ENCODE results near the gene LIMCH1.
"Not testable (repeated sequence)": the region's sequence is repeated elsewhere in the genome, so short reads cannot be mapped to it uniquely, and the experiment has no call there.

LIMCH1 gene

GRCh38 chr4:41538017-41538733 lies at the start of gene LIMCH1:
Gene LIMCH1, plus strand, starts transcription at chr4:41538157. Its CDS starts 67,839 bp downstream, at chr4:41605996.
- Histone ChIP-seq H3K36me3 (ENCODE audit: control insufficient read depth, insufficient read depth, low read length) (no peaks in the 10 kb centered on the region), H3K27ac (ENCODE audit: low read depth, low read length) (no peak within 1 kb of the TSS), H3K4me3 (ENCODE audit: low read depth, low read length) (no peak within 1 kb of the TSS), H3K4me1 (ENCODE audit: control insufficient read depth, insufficient read depth, low read length) (peaks cover 44% of the 10 kb centered on the region), H3K9ac (ENCODE audit: low read length) (no peak within 1 kb of the TSS), H3K9me3 (ENCODE audit: control insufficient read depth, insufficient read depth, low read depth, low read length) (no peaks in the 10 kb centered on the region), H3K27me3 (ENCODE audit: control insufficient read depth, insufficient read depth, low read length) (no peaks in the 10 kb centered on the region)

- not testable (repeated sequence) for H3K9ac ChIP-seq (ENCODE audit: low read length); H3K9me3 ChIP-seq (ENCODE audit: control insufficient read depth, insufficient read depth, low read depth, low read length); H3K27ac ChIP-seq (ENCODE audit: low read depth, low read length); H3K4me3 ChIP-seq (ENCODE audit: low read depth, low read length); H3K27me3 ChIP-seq (ENCODE audit: control insufficient read depth, insufficient read depth, low read length); H3K4me1 ChIP-seq (ENCODE audit: control insufficient read depth, insufficient read depth, low read length); H3K36me3 ChIP-seq (ENCODE audit: control insufficient read depth, insufficient read depth, low read length)
Measured at GRCh38 chr4:41491081-41491576, 46.8 kb upstream of the LIMCH1 start.

- Histone ChIP-seq H3K9ac (ENCODE audit: low read length) (no peak overlapping the region), H3K36me3 (ENCODE audit: control insufficient read depth, insufficient read depth, low read length) (no peaks in the 10 kb centered on the region), H3K27me3 (ENCODE audit: control insufficient read depth, insufficient read depth, low read length) (no peaks in the 10 kb centered on the region), H3K27ac (ENCODE audit: low read depth, low read length) (no peak overlapping the region), H3K4me3 (ENCODE audit: low read depth, low read length) (no peak overlapping the region), H3K9me3 (ENCODE audit: control insufficient read depth, insufficient read depth, low read depth, low read length) (0 out of 2 replicates have a peak, but pooled peaks cover 2% of the 10 kb centered on the region), H3K4me1 (ENCODE audit: control insufficient read depth, insufficient read depth, low read length) (no peaks in the 10 kb centered on the region)
Measured at GRCh38 chr4:41496977-41497376, 41.0 kb upstream of the LIMCH1 start.

- no peaks in the 10 kb centered on the region for H3K27me3 ChIP-seq (ENCODE audit: control insufficient read depth, insufficient read depth, low read length)
Measured at GRCh38 chr4:41498177-41498576, 39.8 kb upstream of the LIMCH1 start.

GRCh38 chr4:41504167-41504818 lies 33.7 kb upstream of the LIMCH1 start:
- Histone ChIP-seq H3K9me3 (ENCODE audit: control insufficient read depth, insufficient read depth, low read depth, low read length) (no peaks in the 10 kb centered on the region), H3K9ac (ENCODE audit: low read length) (no peak overlapping the region), H3K27me3 (ENCODE audit: control insufficient read depth, insufficient read depth, low read length) (no peaks in the 10 kb centered on the region), H3K4me1 (ENCODE audit: control insufficient read depth, insufficient read depth, low read length) (peaks cover 11% of the 10 kb centered on the region), H3K27ac (ENCODE audit: low read depth, low read length) (no peak overlapping the region), H3K4me3 (ENCODE audit: low read depth, low read length) (no peak overlapping the region), H3K36me3 (ENCODE audit: control insufficient read depth, insufficient read depth, low read length) (no peaks in the 10 kb centered on the region)

More at GRCh38 chr4:41498177-41498576, 39.8 kb upstream of the LIMCH1 start:
- no peaks in the 10 kb centered on the region for H3K9me3 ChIP-seq (ENCODE audit: control insufficient read depth, insufficient read depth, low read depth, low read length)
- no peak overlapping the region for H3K27ac ChIP-seq (ENCODE audit: low read depth, low read length)
- no peaks in the 10 kb centered on the region for H3K36me3 ChIP-seq (ENCODE audit: control insufficient read depth, insufficient read depth, low read length)
- H3K9ac ChIP-seq (ENCODE audit: low read length): no peak overlapping the region
- no peaks in the 10 kb centered on the region for H3K4me1 ChIP-seq (ENCODE audit: control insufficient read depth, insufficient read depth, low read length)
- H3K4me3 ChIP-seq (ENCODE audit: low read depth, low read length): no peak overlapping the region

- H3K27ac ChIP-seq (ENCODE audit: low read depth, low read length): no peak overlapping the region
- H3K4me1 ChIP-seq (ENCODE audit: control insufficient read depth, insufficient read depth, low read length): peaks cover 11% of the 10 kb centered on the region
- no peaks in the 10 kb centered on the region for H3K36me3 ChIP-seq (ENCODE audit: control insufficient read depth, insufficient read depth, low read length)
- H3K9ac ChIP-seq (ENCODE audit: low read length): no peak overlapping the region
- no peaks in the 10 kb centered on the region for H3K9me3 ChIP-seq (ENCODE audit: control insufficient read depth, insufficient read depth, low read depth, low read length)
- no peak overlapping the region for H3K4me3 ChIP-seq (ENCODE audit: low read depth, low read length)
- no peaks in the 10 kb centered on the region for H3K27me3 ChIP-seq (ENCODE audit: control insufficient read depth, insufficient read depth, low read length)
Measured at GRCh38 chr4:41505161-41505661, 32.7 kb upstream of the LIMCH1 start.

- Histone ChIP-seq H3K27me3 (ENCODE audit: control insufficient read depth, insufficient read depth, low read length) (no peaks in the 10 kb centered on the region), H3K36me3 (ENCODE audit: control insufficient read depth, insufficient read depth, low read length) (no peaks in the 10 kb centered on the region), H3K9ac (ENCODE audit: low read length) (no peak overlapping the region), H3K4me3 (ENCODE audit: low read depth, low read length) (no peak overlapping the region), H3K9me3 (ENCODE audit: control insufficient read depth, insufficient read depth, low read depth, low read length) (no peaks in the 10 kb centered on the region), H3K4me1 (ENCODE audit: control insufficient read depth, insufficient read depth, low read length) (peaks cover 11% of the 10 kb centered on the region), H3K27ac (ENCODE audit: low read depth, low read length) (no peak overlapping the region)
Measured at GRCh38 chr4:41506130-41506529, 31.8 kb upstream of the LIMCH1 start.

GRCh38 chr4:41507291-41507947 lies 30.5 kb upstream of the LIMCH1 start:
- no peaks in the 10 kb centered on the region for H3K27me3 ChIP-seq (ENCODE audit: control insufficient read depth, insufficient read depth, low read length)
- H3K4me3 ChIP-seq (ENCODE audit: low read depth, low read length): no peak overlapping the region
- peaks cover 11% of the 10 kb centered on the region for H3K4me1 ChIP-seq (ENCODE audit: control insufficient read depth, insufficient read depth, low read length)
- H3K27ac ChIP-seq (ENCODE audit: low read depth, low read length): no peak overlapping the region
- H3K36me3 ChIP-seq (ENCODE audit: control insufficient read depth, insufficient read depth, low read length): no peaks in the 10 kb centered on the region
- H3K9me3 ChIP-seq (ENCODE audit: control insufficient read depth, insufficient read depth, low read depth, low read length): no peaks in the 10 kb centered on the region
- no peak overlapping the region for H3K9ac ChIP-seq (ENCODE audit: low read length)

- H3K4me1 ChIP-seq (ENCODE audit: control insufficient read depth, insufficient read depth, low read length): peaks cover 2% of the 10 kb centered on the region
- no peaks in the 10 kb centered on the region for H3K36me3 ChIP-seq (ENCODE audit: control insufficient read depth, insufficient read depth, low read length)
- H3K9me3 ChIP-seq (ENCODE audit: control insufficient read depth, insufficient read depth, low read depth, low read length): no peaks in the 10 kb centered on the region
- no peak overlapping the region for H3K9ac ChIP-seq (ENCODE audit: low read length)
- H3K4me3 ChIP-seq (ENCODE audit: low read depth, low read length): no peak overlapping the region
- no peak overlapping the region for H3K27ac ChIP-seq (ENCODE audit: low read depth, low read length)
- no peaks in the 10 kb centered on the region for H3K27me3 ChIP-seq (ENCODE audit: control insufficient read depth, insufficient read depth, low read length)
Measured at GRCh38 chr4:41509451-41509866, 28.5 kb upstream of the LIMCH1 start.

- no peak overlapping the region for H3K9ac ChIP-seq (ENCODE audit: low read length)
- H3K4me3 ChIP-seq (ENCODE audit: low read depth, low read length): no peak overlapping the region
- H3K27me3 ChIP-seq (ENCODE audit: control insufficient read depth, insufficient read depth, low read length): no peaks in the 10 kb centered on the region
- H3K36me3 ChIP-seq (ENCODE audit: control insufficient read depth, insufficient read depth, low read length): no peaks in the 10 kb centered on the region
- no peaks in the 10 kb centered on the region for H3K4me1 ChIP-seq (ENCODE audit: control insufficient read depth, insufficient read depth, low read length)
- no peak overlapping the region for H3K27ac ChIP-seq (ENCODE audit: low read depth, low read length)
- no peaks in the 10 kb centered on the region for H3K9me3 ChIP-seq (ENCODE audit: control insufficient read depth, insufficient read depth, low read depth, low read length)
Measured at GRCh38 chr4:41510179-41510578, 27.8 kb upstream of the LIMCH1 start.

- no peaks in the 10 kb centered on the region for H3K4me1 ChIP-seq (ENCODE audit: control insufficient read depth, insufficient read depth, low read length)
- no peaks in the 10 kb centered on the region for H3K36me3 ChIP-seq (ENCODE audit: control insufficient read depth, insufficient read depth, low read length)
- no peak overlapping the region for H3K27ac ChIP-seq (ENCODE audit: low read depth, low read length)
- no peak overlapping the region for H3K4me3 ChIP-seq (ENCODE audit: low read depth, low read length)
- no peaks in the 10 kb centered on the region for H3K27me3 ChIP-seq (ENCODE audit: control insufficient read depth, insufficient read depth, low read length)
- H3K9me3 ChIP-seq (ENCODE audit: control insufficient read depth, insufficient read depth, low read depth, low read length): no peaks in the 10 kb centered on the region
- no peak overlapping the region for H3K9ac ChIP-seq (ENCODE audit: low read length)
Measured at GRCh38 chr4:41512136-41512535, 25.8 kb upstream of the LIMCH1 start.

Data from HUES6 (cell line).